Measurements from ENCODE around the gene EPB41.

DNA sequence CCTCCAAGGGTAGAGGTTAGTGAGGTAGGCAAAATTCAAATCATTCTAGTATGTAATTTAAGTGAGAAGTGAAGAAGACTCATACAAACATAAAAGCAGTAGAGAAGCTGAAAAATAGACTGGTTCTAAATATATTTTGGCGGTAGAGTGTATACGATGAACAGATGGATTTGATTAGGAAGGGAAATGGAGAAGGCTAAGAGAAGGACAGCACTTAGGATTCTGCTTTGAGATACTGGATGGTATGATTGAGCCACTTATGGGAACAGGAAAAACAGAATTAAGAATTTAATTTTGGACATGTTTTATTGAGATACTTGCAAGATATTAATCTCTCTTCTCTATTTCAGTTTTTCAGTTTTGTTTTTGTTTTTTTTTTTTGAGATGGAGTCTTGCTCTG lies 60.1 kb downstream of the EPB41 start:
- TF ChIP-seq, protein P1, sequence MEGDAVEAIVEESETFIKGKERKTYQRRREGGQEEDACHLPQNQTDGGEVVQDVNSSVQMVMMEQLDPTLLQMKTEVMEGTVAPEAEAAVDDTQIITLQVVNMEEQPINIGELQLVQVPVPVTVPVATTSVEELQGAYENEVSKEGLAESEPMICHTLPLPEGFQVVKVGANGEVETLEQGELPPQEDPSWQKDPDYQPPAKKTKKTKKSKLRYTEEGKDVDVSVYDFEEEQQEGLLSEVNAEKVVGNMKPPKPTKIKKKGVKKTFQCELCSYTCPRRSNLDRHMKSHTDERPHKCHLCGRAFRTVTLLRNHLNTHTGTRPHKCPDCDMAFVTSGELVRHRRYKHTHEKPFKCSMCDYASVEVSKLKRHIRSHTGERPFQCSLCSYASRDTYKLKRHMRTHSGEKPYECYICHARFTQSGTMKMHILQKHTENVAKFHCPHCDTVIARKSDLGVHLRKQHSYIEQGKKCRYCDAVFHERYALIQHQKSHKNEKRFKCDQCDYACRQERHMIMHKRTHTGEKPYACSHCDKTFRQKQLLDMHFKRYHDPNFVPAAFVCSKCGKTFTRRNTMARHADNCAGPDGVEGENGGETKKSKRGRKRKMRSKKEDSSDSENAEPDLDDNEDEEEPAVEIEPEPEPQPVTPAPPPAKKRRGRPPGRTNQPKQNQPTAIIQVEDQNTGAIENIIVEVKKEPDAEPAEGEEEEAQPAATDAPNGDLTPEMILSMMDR (IDR thresholded peaks at IDR 0.05), result no peak
- no peak for TF ChIP-seq POLR2AphosphoS5 (IDR thresholded peaks at IDR 0.05)

All from prostate gland (tissue), 2 donors.